PC-3 (cell line): ENCODE measurements around the gene FN1.

Experiments
- CTCF ChIP-seq: fragments of 300-600 bp; sonication (generic); conservative IDR thresholded peaks from 2 replicates; pipeline ENCODE4 v1.5.1; 2017; ENCODE audit warnings: antibody characterized with exemption, low read depth, mild to moderate bottlenecking, low read length
- EZH2 ChIP-seq: fragments of 300-600 bp; sonication (generic); IDR thresholded peaks from one replicate; pipeline ENCODE4 v1.6.1; 2017; ENCODE audit warnings: antibody characterized with exemption, mild to moderate bottlenecking, low read length; ENCODE audit not compliant: unreplicated experiment
- EZH2phosphoT487 ChIP-seq: fragments of 300-600 bp; sonication (generic); IDR thresholded peaks from 2 replicates; pipeline ENCODE4 v1.6.1; 2018; ENCODE audit warnings: mild to moderate bottlenecking, antibody characterized with exemption, low read length, borderline replicate concordance

GRCh38 chr2:215431290-215431689 is 4.6 kb downstream of the FN1 start:
- TF ChIP-seq CTCF: no peak
- no peak for TF ChIP-seq EZH2
- TF ChIP-seq EZH2phosphoT487: no peak
